GM23338 (cell line): ENCODE data around the gene COL15A1. TPM values are rescaled to one million over a fixed set of nuclear protein-coding genes. Genes with fewer than 3 reads are reported as not detected.

Experiments
- ATAC-seq: fragments of 200-7000 bp; cut with Tn5 transposase; 3 replicates; pipeline ENCODE4 v1.9.1; 2020
- DNase-seq: peaks from one replicate; pipeline ENCODE4 v3.0.0-alpha.2; 2015; ENCODE audit warnings: low spot score
- H2AFZ ChIP-seq: fragments of 200-600 bp; sonication (generic); 2 replicates; pipeline ENCODE4 v1.8.0; 2016; ENCODE audit warnings: antibody characterized with exemption, mild to moderate bottlenecking, moderate library complexity
- H3F3A ChIP-seq: fragments of 200-600 bp; sonication (generic); replicated peaks from 2 replicates; pipeline ENCODE4 v1.8.0; 2017; ENCODE audit warnings: antibody characterized with exemption, mixed run types, low read depth
- H3K27ac ChIP-seq: fragments of 200-600 bp; sonication (generic); 2 replicates; pipeline ENCODE4 v1.6.1; 2016; ENCODE audit warnings: low read depth
- H3K27me3 ChIP-seq: fragments of 200-600 bp; sonication (generic); 2 replicates; pipeline ENCODE4 v1.8.0; 2016; ENCODE audit warnings: mild to moderate bottlenecking, mixed run types, moderate library complexity; ENCODE audit not compliant: insufficient read depth
- H3K36me3 ChIP-seq: fragments of 200-600 bp; sonication (generic); 2 replicates; pipeline ENCODE4 v1.8.0; 2016; ENCODE audit warnings: mild to moderate bottlenecking; ENCODE audit not compliant: insufficient read depth
- H3K4me1 ChIP-seq: fragments of 200-600 bp; sonication (generic); 2 replicates; pipeline ENCODE4 v1.8.0; 2016; ENCODE audit warnings: mild to moderate bottlenecking, moderate library complexity; ENCODE audit not compliant: insufficient read depth
- H3K4me2 ChIP-seq: fragments of 200-600 bp; sonication (generic); 2 replicates; pipeline ENCODE4 v1.7.1; 2017; ENCODE audit warnings: mixed run types
- H3K4me3 ChIP-seq: fragments of 200-600 bp; sonication (generic); 2 replicates; pipeline ENCODE4 v1.6.1; 2016; ENCODE audit warnings: mixed run types
- H3K79me2 ChIP-seq: fragments of 200-600 bp; sonication (generic); replicated peaks from 2 replicates; pipeline ENCODE4 v1.8.0; 2017; ENCODE audit warnings: mild to moderate bottlenecking; ENCODE audit not compliant: insufficient read depth
- H3K9me2 ChIP-seq: fragments of 200-600 bp; sonication (generic); 2 replicates; pipeline ENCODE4 v1.8.0; 2017; ENCODE audit not compliant: insufficient read depth
- H4K20me1 ChIP-seq: fragments of 200-600 bp; sonication (generic); replicated peaks from 2 replicates; pipeline ENCODE4 v1.8.0; 2017; ENCODE audit warnings: mild to moderate bottlenecking; ENCODE audit not compliant: insufficient read depth
- H3K27ac Mint-ChIP-seq: 2 replicates; pipeline ENCODE4 v1.8.0; 2020; ENCODE audit warnings: inconsistent platforms, mild to moderate bottlenecking, moderate library complexity, mixed read lengths
- H3K27me3 Mint-ChIP-seq: 3 replicates; pipeline ENCODE4 v1.8.0; 2022; ENCODE audit warnings: low read depth, mild to moderate bottlenecking, moderate library complexity, mixed read lengths, inconsistent platforms; ENCODE audit not compliant: insufficient read depth, poor library complexity
- H3K36me3 Mint-ChIP-seq: 3 replicates; pipeline ENCODE4 v1.8.0; 2021; ENCODE audit warnings: low read depth, mild to moderate bottlenecking, inconsistent platforms, moderate library complexity, mixed read lengths
- H3K4me1 Mint-ChIP-seq: 3 replicates; pipeline ENCODE4 v1.8.0; 2020; ENCODE audit warnings: mild to moderate bottlenecking, inconsistent platforms, mixed read lengths
- H3K4me3 Mint-ChIP-seq: 3 replicates; pipeline ENCODE4 v1.8.0; 2021; ENCODE audit warnings: moderate library complexity, mild to moderate bottlenecking, inconsistent platforms, mixed read lengths
- H3K9me3 Mint-ChIP-seq: 3 replicates; pipeline ENCODE4 v1.8.0; 2020; ENCODE audit warnings: moderate library complexity, mild to moderate bottlenecking, inconsistent platforms, mixed read lengths
- CREB1 ChIP-seq: fragments of 250-450 bp; sonication (Bioruptor Pico); IDR thresholded peaks from 2 replicates; pipeline ENCODE4 v1.5.0; 2020; ENCODE audit warnings: low read depth, mild to moderate bottlenecking, moderate library complexity
- EZH2 ChIP-seq: fragments of 200-600 bp; sonication (generic); IDR thresholded peaks from one replicate; pipeline ENCODE4 v1.8.0; 2017; ENCODE audit warnings: antibody characterized with exemption, mild to moderate bottlenecking, low read depth; ENCODE audit not compliant: unreplicated experiment
- EZH2phosphoT487 ChIP-seq: fragments of 200-600 bp; sonication (generic); IDR thresholded peaks from one replicate; pipeline ENCODE4 v1.8.1; 2018; ENCODE audit warnings: antibody characterized with exemption; ENCODE audit not compliant: unreplicated experiment
- JUNB ChIP-seq: IDR thresholded peaks from one replicate; pipeline ENCODE4 v1.6.1; 2016; ENCODE audit warnings: antibody characterized with exemption; ENCODE audit not compliant: unreplicated experiment
- NANOG ChIP-seq: IDR thresholded peaks from 2 replicates; pipeline ENCODE4 v1.6.1; 2016; ENCODE audit warnings: antibody characterized with exemption, borderline replicate concordance
- POLR2AphosphoS5 ChIP-seq: IDR thresholded peaks from 2 replicates; pipeline ENCODE4 v1.6.1; 2016; ENCODE audit warnings: antibody characterized with exemption, low read depth
- STAT1 ChIP-seq: IDR thresholded peaks from one replicate; pipeline ENCODE4 v1.6.1; 2016; ENCODE audit warnings: antibody characterized with exemption; ENCODE audit not compliant: unreplicated experiment
- ZNF114 ChIP-seq: fragments of 250-450 bp; sonication (Bioruptor Pico); IDR thresholded peaks from 2 replicates; pipeline ENCODE4 v1.5.0; 2020; ENCODE audit warnings: mild to moderate bottlenecking, moderate library complexity
- ZNF331 ChIP-seq: fragments of 250-450 bp; sonication (Bioruptor Pico); IDR thresholded peaks from 2 replicates; pipeline ENCODE4 v1.5.0; 2020; ENCODE audit warnings: low read depth, mild to moderate bottlenecking, moderate library complexity
- polyA plus RNA-seq: library from polyadenylated mRNA; unstranded; fragments of >200 nt; fragmentation: Nextera tagmentation; extraction: Ambion mirVana; gene quantifications from 2 replicates; pipeline ENCODE4 v1.2.1, GENCODE V29; 2016
- total RNA-seq: library from RNA; depleted of rRNA; stranded (reverse); fragments of >200 nt; shearing (Covaris generic); gene quantifications from 2 replicates; pipeline ENCODE4 v1.2.3, GENCODE V29; 2014
- TF ChIP-seq, protein P1 (sequence below): IDR thresholded peaks from one replicate; pipeline ENCODE4 v1.6.1; 2018; ENCODE audit warnings: antibody characterized with exemption; ENCODE audit not compliant: unreplicated experiment
- TF ChIP-seq, protein P2 (sequence below): fragments of 250-450 bp; sonication (Bioruptor Pico); IDR thresholded peaks from 2 replicates; pipeline ENCODE4 v1.5.0; 2020; ENCODE audit warnings: mild to moderate bottlenecking, moderate library complexity
- TF ChIP-seq, protein P3 (sequence below), 2 experiments: fragments of 200-600 bp in 1 of 2; sonication (generic) in 1 of 2; conservative IDR thresholded peaks; 2 replicates each; pipeline versions ENCODE4 v1.5.1 to v1.6.1; 2016 to 2017; ENCODE audit warnings: antibody characterized with exemption in 2 of 2, low read depth in 2 of 2, mild to moderate bottlenecking in 2 of 2, moderate library complexity in 1 of 2
- TF ChIP-seq, protein P4 (sequence below): IDR thresholded peaks from 2 replicates; pipeline ENCODE4 v1.6.1; 2016; ENCODE audit warnings: antibody characterized with exemption

The COL15A1 gene
- total and polyA plus RNA-seq, 2 experiments from 2014 or later: 0.17 to 0.18 TPM

DNA sequence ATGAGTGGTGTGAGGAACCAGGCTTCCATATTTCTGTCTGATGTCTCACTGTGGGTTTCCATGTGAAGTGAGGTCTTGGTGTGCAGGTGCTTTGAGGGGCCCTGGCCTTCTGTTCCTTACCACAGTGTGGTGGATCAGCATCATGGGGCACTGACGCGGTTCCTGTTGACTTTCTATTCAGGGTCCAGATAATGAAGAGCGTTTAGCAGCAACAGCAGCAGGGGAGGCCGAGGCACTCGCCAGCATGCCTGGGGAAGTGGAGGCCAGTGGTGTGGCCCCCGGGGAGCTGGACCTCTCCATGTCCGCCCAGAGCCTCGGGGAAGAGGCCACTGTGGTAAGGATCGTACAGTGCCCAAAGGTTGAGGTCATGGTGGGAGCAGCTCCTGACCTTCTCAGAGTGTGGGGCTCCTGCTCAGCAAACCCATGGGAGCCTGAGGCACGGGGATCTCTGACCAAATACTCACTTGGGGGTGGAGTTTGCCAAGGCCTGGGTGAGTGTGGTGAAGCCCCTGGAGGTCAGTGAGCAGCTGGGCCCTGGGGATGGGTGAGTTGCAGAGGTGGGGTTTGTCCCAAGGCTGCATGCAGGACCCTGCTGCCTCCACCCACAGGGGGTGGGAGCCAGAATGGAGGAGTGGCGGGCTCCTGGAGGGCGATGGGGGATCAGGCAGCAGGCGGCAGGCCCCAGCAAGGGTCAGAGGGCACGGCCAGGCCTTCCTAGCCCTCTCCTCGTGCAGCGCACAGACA lies 61.2 kb downstream of the COL15A1 start:
- Histone ChIP-seq H3K27me3 (no peaks in the 10 kb centered on the region), H3K36me3 (no peaks in the 10 kb centered on the region), H3K4me3 (no peak overlapping the region), H3K9me2 (no peaks in the 10 kb centered on the region; the same call in 1 of the 2 replicates), H3K27ac (no peak overlapping the region), H3F3A (no peaks in the 10 kb centered on the region), H3K79me2 (no peaks in the 10 kb centered on the region), H4K20me1 (no peaks in the 10 kb centered on the region), H3K4me1 (no peaks in the 10 kb centered on the region; the same call in 1 of the 2 replicates), H3K4me2 (no peak overlapping the region), H2AFZ (no peak overlapping the region)
- Mint-ChIP-seq H3K4me3 (no peak overlapping the region), H3K9me3 (peaks cover 26% of the 10 kb centered on the region), H3K27me3 (peaks cover 7% of the 10 kb centered on the region), H3K36me3 (peaks cover 5% of the 10 kb centered on the region; the same call in 2 of the 3 replicates), H3K27ac (no peak overlapping the region), H3K4me1 (peaks cover 16% of the 10 kb centered on the region)
- ATAC-seq (no peak), DNase-seq (no peak)
- TF ChIP-seq, protein P1, sequence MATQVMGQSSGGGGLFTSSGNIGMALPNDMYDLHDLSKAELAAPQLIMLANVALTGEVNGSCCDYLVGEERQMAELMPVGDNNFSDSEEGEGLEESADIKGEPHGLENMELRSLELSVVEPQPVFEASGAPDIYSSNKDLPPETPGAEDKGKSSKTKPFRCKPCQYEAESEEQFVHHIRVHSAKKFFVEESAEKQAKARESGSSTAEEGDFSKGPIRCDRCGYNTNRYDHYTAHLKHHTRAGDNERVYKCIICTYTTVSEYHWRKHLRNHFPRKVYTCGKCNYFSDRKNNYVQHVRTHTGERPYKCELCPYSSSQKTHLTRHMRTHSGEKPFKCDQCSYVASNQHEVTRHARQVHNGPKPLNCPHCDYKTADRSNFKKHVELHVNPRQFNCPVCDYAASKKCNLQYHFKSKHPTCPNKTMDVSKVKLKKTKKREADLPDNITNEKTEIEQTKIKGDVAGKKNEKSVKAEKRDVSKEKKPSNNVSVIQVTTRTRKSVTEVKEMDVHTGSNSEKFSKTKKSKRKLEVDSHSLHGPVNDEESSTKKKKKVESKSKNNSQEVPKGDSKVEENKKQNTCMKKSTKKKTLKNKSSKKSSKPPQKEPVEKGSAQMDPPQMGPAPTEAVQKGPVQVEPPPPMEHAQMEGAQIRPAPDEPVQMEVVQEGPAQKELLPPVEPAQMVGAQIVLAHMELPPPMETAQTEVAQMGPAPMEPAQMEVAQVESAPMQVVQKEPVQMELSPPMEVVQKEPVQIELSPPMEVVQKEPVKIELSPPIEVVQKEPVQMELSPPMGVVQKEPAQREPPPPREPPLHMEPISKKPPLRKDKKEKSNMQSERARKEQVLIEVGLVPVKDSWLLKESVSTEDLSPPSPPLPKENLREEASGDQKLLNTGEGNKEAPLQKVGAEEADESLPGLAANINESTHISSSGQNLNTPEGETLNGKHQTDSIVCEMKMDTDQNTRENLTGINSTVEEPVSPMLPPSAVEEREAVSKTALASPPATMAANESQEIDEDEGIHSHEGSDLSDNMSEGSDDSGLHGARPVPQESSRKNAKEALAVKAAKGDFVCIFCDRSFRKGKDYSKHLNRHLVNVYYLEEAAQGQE: no peak
- TF ChIP-seq JUNB (no peak), CREB1 (CRISPR knock-in tag) (no peak), ZNF114 (CRISPR knock-in tag) (no peak), EZH2 (no peak), NANOG (no peak), ZNF331 (CRISPR knock-in tag) (no peak), EZH2phosphoT487 (no peak), STAT1 (no peak), POLR2AphosphoS5 (no peak)
- TF ChIP-seq, protein P2, sequence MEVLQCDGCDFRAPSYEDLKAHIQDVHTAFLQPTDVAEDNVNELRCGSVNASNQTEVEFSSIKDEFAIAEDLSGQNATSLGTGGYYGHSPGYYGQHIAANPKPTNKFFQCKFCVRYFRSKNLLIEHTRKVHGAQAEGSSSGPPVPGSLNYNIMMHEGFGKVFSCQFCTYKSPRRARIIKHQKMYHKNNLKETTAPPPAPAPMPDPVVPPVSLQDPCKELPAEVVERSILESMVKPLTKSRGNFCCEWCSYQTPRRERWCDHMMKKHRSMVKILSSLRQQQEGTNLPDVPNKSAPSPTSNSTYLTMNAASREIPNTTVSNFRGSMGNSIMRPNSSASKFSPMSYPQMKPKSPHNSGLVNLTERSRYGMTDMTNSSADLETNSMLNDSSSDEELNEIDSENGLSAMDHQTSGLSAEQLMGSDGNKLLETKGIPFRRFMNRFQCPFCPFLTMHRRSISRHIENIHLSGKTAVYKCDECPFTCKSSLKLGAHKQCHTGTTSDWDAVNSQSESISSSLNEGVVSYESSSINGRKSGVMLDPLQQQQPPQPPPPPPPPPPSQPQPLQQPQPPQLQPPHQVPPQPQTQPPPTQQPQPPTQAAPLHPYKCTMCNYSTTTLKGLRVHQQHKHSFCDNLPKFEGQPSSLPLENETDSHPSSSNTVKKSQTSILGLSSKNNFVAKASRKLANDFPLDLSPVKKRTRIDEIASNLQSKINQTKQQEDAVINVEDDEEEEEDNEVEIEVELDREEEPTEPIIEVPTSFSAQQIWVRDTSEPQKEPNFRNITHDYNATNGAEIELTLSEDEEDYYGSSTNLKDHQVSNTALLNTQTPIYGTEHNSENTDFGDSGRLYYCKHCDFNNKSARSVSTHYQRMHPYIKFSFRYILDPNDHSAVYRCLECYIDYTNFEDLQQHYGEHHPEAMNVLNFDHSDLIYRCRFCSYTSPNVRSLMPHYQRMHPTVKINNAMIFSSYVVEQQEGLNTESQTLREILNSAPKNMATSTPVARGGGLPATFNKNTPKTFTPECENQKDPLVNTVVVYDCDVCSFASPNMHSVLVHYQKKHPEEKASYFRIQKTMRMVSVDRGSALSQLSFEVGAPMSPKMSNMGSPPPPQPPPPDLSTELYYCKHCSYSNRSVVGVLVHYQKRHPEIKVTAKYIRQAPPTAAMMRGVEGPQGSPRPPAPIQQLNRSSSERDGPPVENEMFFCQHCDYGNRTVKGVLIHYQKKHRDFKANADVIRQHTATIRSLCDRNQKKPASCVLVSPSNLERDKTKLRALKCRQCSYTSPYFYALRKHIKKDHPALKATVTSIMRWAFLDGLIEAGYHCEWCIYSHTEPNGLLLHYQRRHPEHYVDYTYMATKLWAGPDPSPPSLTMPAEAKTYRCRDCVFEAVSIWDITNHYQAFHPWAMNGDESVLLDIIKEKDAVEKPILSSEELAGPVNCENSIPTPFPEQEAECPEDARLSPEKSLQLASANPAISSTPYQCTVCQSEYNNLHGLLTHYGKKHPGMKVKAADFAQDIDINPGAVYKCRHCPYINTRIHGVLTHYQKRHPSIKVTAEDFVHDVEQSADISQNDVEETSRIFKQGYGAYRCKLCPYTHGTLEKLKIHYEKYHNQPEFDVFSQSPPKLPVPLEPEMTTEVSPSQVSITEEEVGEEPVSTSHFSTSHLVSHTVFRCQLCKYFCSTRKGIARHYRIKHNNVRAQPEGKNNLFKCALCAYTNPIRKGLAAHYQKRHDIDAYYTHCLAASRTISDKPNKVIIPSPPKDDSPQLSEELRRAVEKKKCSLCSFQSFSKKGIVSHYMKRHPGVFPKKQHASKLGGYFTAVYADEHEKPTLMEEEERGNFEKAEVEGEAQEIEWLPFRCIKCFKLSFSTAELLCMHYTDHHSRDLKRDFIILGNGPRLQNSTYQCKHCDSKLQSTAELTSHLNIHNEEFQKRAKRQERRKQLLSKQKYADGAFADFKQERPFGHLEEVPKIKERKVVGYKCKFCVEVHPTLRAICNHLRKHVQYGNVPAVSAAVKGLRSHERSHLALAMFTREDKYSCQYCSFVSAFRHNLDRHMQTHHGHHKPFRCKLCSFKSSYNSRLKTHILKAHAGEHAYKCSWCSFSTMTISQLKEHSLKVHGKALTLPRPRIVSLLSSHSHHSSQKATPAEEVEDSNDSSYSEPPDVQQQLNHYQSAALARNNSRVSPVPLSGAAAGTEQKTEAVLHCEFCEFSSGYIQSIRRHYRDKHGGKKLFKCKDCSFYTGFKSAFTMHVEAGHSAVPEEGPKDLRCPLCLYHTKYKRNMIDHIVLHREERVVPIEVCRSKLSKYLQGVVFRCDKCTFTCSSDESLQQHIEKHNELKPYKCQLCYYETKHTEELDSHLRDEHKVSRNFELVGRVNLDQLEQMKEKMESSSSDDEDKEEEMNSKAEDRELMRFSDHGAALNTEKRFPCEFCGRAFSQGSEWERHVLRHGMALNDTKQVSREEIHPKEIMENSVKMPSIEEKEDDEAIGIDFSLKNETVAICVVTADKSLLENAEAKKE (CRISPR knock-in tag): no peak
- TF ChIP-seq, protein P3, sequence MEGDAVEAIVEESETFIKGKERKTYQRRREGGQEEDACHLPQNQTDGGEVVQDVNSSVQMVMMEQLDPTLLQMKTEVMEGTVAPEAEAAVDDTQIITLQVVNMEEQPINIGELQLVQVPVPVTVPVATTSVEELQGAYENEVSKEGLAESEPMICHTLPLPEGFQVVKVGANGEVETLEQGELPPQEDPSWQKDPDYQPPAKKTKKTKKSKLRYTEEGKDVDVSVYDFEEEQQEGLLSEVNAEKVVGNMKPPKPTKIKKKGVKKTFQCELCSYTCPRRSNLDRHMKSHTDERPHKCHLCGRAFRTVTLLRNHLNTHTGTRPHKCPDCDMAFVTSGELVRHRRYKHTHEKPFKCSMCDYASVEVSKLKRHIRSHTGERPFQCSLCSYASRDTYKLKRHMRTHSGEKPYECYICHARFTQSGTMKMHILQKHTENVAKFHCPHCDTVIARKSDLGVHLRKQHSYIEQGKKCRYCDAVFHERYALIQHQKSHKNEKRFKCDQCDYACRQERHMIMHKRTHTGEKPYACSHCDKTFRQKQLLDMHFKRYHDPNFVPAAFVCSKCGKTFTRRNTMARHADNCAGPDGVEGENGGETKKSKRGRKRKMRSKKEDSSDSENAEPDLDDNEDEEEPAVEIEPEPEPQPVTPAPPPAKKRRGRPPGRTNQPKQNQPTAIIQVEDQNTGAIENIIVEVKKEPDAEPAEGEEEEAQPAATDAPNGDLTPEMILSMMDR (conservative IDR thresholded peaks at IDR 0.05; ENCODE audit: low read depth in 2 of 2): no peak
- TF ChIP-seq, protein P4, sequence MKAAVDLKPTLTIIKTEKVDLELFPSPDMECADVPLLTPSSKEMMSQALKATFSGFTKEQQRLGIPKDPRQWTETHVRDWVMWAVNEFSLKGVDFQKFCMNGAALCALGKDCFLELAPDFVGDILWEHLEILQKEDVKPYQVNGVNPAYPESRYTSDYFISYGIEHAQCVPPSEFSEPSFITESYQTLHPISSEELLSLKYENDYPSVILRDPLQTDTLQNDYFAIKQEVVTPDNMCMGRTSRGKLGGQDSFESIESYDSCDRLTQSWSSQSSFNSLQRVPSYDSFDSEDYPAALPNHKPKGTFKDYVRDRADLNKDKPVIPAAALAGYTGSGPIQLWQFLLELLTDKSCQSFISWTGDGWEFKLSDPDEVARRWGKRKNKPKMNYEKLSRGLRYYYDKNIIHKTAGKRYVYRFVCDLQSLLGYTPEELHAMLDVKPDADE: no peak
